ENCODE results near the gene MAX.

MAX gene

GRCh38 chr14:65102441-65103149, at the start of gene MAX:
Gene MAX (minus strand): TSS chr14:65102517. CDS start chr14:65102339, 178 bp downstream.
- peak; percentile 97 for DNase-seq

- no peak for DNase-seq
Observed at GRCh38 chr14:65151609-65151956, 49.3 kb upstream of the MAX start.

- DNase-seq, result no peak
Observed at GRCh38 chr14:65150898-65151608, 48.7 kb upstream of the MAX start.

GRCh38 chr14:65149116-65149515, 46.8 kb upstream of the MAX start:
- DNase-seq, result no peak

- DNase-seq, result no peak
Observed at GRCh38 chr14:65144170-65144569, 41.9 kb upstream of the MAX start.

GRCh38 chr14:65142914-65143625, 40.8 kb upstream of the MAX start:
- DNase-seq, result no peak

- DNase-seq, result no peak
Observed at GRCh38 chr14:65142429-65142828, 40.1 kb upstream of the MAX start.

GRCh38 chr14:65141523-65141922, 39.2 kb upstream of the MAX start:
- no peak for DNase-seq

- DNase-seq, result no peak
Observed at GRCh38 chr14:65137648-65138307, 35.5 kb upstream of the MAX start.

GRCh38 chr14:65134651-65135579, 32.6 kb upstream of the MAX start:
- DNase-seq, result no peak

- no peak for DNase-seq
Observed at GRCh38 chr14:65132855-65133254, 30.5 kb upstream of the MAX start.

GRCh38 chr14:65131301-65131701, 29.0 kb upstream of the MAX start:
- DNase-seq, result no peak

GRCh38 chr14:65128096-65128495, 25.8 kb upstream of the MAX start:
- no peak for DNase-seq

- DNase-seq, result no peak
Observed at GRCh38 chr14:65117769-65118745, 15.7 kb upstream of the MAX start.

- no peak for DNase-seq
Observed at GRCh38 chr14:65115615-65116014, 13.3 kb upstream of the MAX start.

GRCh38 chr14:65110525-65110924, 8.2 kb upstream of the MAX start:
- DNase-seq, result no peak

GRCh38 chr14:65109357-65109756, 7.0 kb upstream of the MAX start:
- no peak for DNase-seq

- no peak for DNase-seq
Observed at GRCh38 chr14:65107200-65107599, 4.9 kb upstream of the MAX start.

- DNase-seq, result no peak
Observed at GRCh38 chr14:65106736-65107135, 4.4 kb upstream of the MAX start.

- no peak for DNase-seq
Observed at GRCh38 chr14:65106316-65106715, 4.0 kb upstream of the MAX start.

- no peak for DNase-seq
Observed at GRCh38 chr14:65104791-65105190, 2.5 kb upstream of the MAX start.

Measured in SHP77 treated with DMSO at 0.1 percent for 48 hours (cell line).